HepG2 (cell line): ENCODE measurements around the gene DQX1. TPM values are rescaled to one million over a fixed set of nuclear protein-coding genes. Genes with fewer than 3 reads are reported as not detected.
A peak's percentile ranks its signal among the peaks of the same experiment; 100 is the strongest.

ENCODE experiments used
- E2F5 ChIP-seq: sonication (generic); formaldehyde crosslinking; conservative IDR thresholded peaks from 2 replicates; pipeline ENCODE4 v1.4.0; 2020; ENCODE audit warnings: missing genetic modification reagents
- HCFC1 ChIP-seq: fragments of 150-350 bp; IDR thresholded peaks from 2 replicates; pipeline ENCODE4 v1.6.1; 2014; ENCODE audit warnings: low read depth, low read length
- JUND ChIP-seq: sonication (generic); formaldehyde crosslinking; IDR thresholded peaks from 2 replicates; pipeline ENCODE4 v1.8.0; 2022; ENCODE audit warnings: mild to moderate bottlenecking, missing genetic modification reagents
- KDM2A ChIP-seq: sonication (generic); formaldehyde crosslinking; IDR thresholded peaks from 2 replicates; pipeline ENCODE4 v1.4.0; 2020; ENCODE audit warnings: low read depth, missing genetic modification reagents, borderline replicate concordance
- POGK ChIP-seq: sonication (generic); formaldehyde crosslinking; conservative IDR thresholded peaks from 2 replicates; pipeline ENCODE4 v1.8.0; 2022; ENCODE audit warnings: mild to moderate bottlenecking, moderate library complexity, missing genetic modification reagents
- PPARG ChIP-seq: conservative IDR thresholded peaks from 2 replicates; pipeline ENCODE4 v1.6.1; 2016; ENCODE audit warnings: missing biosample characterization, missing genetic modification reagents
- RFXAP ChIP-seq: sonication (generic); formaldehyde crosslinking; IDR thresholded peaks from 2 replicates; pipeline ENCODE4 v1.4.0; 2020; ENCODE audit warnings: missing genetic modification reagents, borderline replicate concordance
- SP140L ChIP-seq: sonication (generic); formaldehyde crosslinking; IDR thresholded peaks from 2 replicates; pipeline ENCODE4 v1.4.0; 2020; ENCODE audit warnings: missing genetic modification reagents, borderline replicate concordance
- SSRP1 ChIP-seq: IDR thresholded peaks from 2 replicates; pipeline ENCODE4 v1.6.1; 2016; ENCODE audit warnings: control low read depth
- THYN1 ChIP-seq: sonication (generic); formaldehyde crosslinking; IDR thresholded peaks from 2 replicates; pipeline ENCODE4 v1.8.1; 2023; ENCODE audit warnings: low read depth, mild to moderate bottlenecking, moderate library complexity, missing genetic modification reagents, borderline replicate concordance
- TOPORS ChIP-seq: sonication (generic); formaldehyde crosslinking; IDR thresholded peaks from 2 replicates; pipeline ENCODE4 v1.8.0; 2023; ENCODE audit warnings: mild to moderate bottlenecking, missing genetic modification reagents
- TP53 ChIP-seq: sonication (generic); formaldehyde crosslinking; conservative IDR thresholded peaks from 2 replicates; pipeline ENCODE4 v1.4.0; 2020; ENCODE audit warnings: missing genetic modification reagents
- YEATS2 ChIP-seq: sonication (generic); formaldehyde crosslinking; IDR thresholded peaks from 2 replicates; pipeline ENCODE4 v1.4.0; 2020; ENCODE audit warnings: missing genetic modification reagents, borderline replicate concordance
- YY1 ChIP-seq: IDR thresholded peaks from 2 replicates; pipeline ENCODE4 v1.6.1; 2011; ENCODE audit warnings: low read length, low read depth, moderate library complexity, mild to moderate bottlenecking; ENCODE audit not compliant: insufficient read depth, insufficient replicate concordance
- ZNF317 ChIP-seq: sonication (generic); formaldehyde crosslinking; IDR thresholded peaks from 2 replicates; pipeline ENCODE4 v1.5.0; 2020; ENCODE audit warnings: mild to moderate bottlenecking, missing genetic modification reagents
- ZNF703 ChIP-seq: sonication (generic); formaldehyde crosslinking; IDR thresholded peaks from 2 replicates; pipeline ENCODE4 v1.5.1; 2020; ENCODE audit warnings: missing genetic modification reagents, mild to moderate bottlenecking, moderate library complexity, borderline replicate concordance
- ZNF777 ChIP-seq: sonication (generic); formaldehyde crosslinking; IDR thresholded peaks from 2 replicates; pipeline ENCODE4 v1.4.0; 2020; ENCODE audit warnings: missing genetic modification reagents
- ZNF891 ChIP-seq: sonication (generic); formaldehyde crosslinking; IDR thresholded peaks from 2 replicates; pipeline ENCODE4 v1.5.0; 2020; ENCODE audit warnings: mild to moderate bottlenecking, missing genetic modification reagents
- polyA plus RNA-seq, 8 experiments: library from polyadenylated mRNA; depleted of rRNA in 3 of 8; stranded (reverse) in 7 of 8; unstranded in 1 of 8; fragments of >200 nt; fragmentation: Illumina TruSeq in 4 of 8; extraction: Trizol in 4 of 8; gene quantifications; 2 replicates each; pipeline versions ENCODE4 v1.2.1 to v1.2.3, GENCODE V29; 2011 to 2016; ENCODE audit warnings: low read depth in 4 of 8, missing spikeins in 1 of 8, mixed read lengths in 1 of 8; ENCODE audit not compliant: insufficient read depth in 1 of 8
- total RNA-seq, 5 experiments: library from RNA; depleted of rRNA; stranded (reverse); fragments of >200 nt; fragmentation: Illumina TruSeq; extraction: Trizol; gene quantifications; 2 replicates each; pipeline ENCODE4 v1.2.3, GENCODE V29; 2016; ENCODE audit warnings: low read depth in 1 of 5
- TF ChIP-seq, protein P1 (sequence below): sonication (generic); formaldehyde crosslinking; IDR thresholded peaks from 2 replicates; pipeline ENCODE4 v1.4.0; 2020; ENCODE audit warnings: mild to moderate bottlenecking, missing genetic modification reagents
- TF ChIP-seq, protein P2 (sequence below): IDR thresholded peaks from 2 replicates; pipeline ENCODE4 v1.6.1; 2012; ENCODE audit warnings: low read depth, low read length, improper control_type of control experiment
- TF ChIP-seq, protein P3 (sequence below): IDR thresholded peaks from 2 replicates; pipeline ENCODE4 v1.6.1; 2016; ENCODE audit warnings: mild to moderate bottlenecking, missing biosample characterization, missing genetic modification reagents

DQX1 gene
- total and polyA plus RNA-seq, 2 of the 13 experiments (the other 11 are each of a cell fraction or from before 2014, with no cell fraction given): 27.6 to 89.8 TPM

DNA sequence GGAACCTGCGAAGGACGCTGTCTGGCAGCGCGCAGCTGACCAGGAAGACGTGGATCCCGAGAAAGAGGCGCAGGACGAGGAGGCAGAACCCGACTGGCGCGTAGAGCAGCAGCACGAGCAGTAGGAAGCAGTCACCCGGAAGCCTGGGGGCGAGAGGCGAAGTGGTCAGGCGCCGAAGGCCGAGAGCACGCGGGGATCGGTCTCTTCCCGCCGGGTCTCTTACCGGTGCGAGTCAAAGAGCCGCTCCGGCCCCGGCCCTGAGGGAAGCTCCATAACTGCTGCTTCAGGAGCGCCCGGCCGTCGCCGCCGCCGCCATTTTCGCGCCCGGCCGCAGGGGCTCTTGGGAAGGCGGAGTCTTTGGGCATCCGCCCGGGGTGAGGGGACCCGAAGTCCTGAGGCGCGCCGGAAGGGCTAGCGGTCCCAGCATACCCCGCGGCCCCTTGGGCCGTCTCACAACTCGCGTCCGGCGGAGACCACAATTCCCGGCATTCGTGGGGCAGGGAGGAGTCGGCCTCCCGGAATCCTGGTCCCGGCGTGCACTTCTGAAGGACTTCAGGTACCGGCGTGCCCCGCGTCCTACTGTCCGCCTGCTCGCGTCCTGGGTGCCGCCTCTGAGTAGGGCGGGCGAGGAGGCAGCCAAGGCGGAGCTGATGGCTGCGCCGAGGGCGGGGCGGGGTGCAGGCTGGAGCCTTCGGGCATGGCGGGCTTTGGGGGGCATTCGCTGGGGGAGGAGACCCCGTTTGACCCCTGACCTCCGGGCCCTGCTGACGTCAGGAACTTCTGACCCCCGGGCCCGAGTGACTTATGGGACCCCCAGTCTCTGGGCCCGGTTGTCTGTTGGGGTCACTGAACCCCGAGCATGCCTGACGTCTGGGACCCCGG lies 3.6 kb upstream of the DQX1 start, which contains the start of the genes AUP1 and HTRA2 (continued):
- TF ChIP-seq POGK (CRISPR knock-in tag): peak; percentile 78
- peak; percentile 20; the same call in 1 of the 2 replicates for TF ChIP-seq TOPORS (CRISPR knock-in tag)
- TF ChIP-seq JUND (CRISPR knock-in tag): peak; percentile 22; the same call in 1 of the 2 replicates
- TF ChIP-seq TP53 (CRISPR knock-in tag): 0 out of 2 replicates have a peak, but pooled peaks have one; percentile 84
- peak; percentile 48; the same call in 1 of the 2 replicates for TF ChIP-seq ZNF703 (CRISPR knock-in tag)
- TF ChIP-seq E2F5 (CRISPR knock-in tag): 0 out of 2 replicates have a peak, but pooled peaks have one; percentile 36
- no peak; the same call in 1 of the 2 replicates for TF ChIP-seq PPARG (CRISPR knock-in tag)
- TF ChIP-seq ZNF891 (CRISPR knock-in tag): no peak
- TF ChIP-seq YY1: peak; percentile 99
- 0 out of 2 replicates have a peak, but pooled peaks have one; percentile 57 for TF ChIP-seq ZNF777 (CRISPR knock-in tag)
- TF ChIP-seq, protein P1, sequence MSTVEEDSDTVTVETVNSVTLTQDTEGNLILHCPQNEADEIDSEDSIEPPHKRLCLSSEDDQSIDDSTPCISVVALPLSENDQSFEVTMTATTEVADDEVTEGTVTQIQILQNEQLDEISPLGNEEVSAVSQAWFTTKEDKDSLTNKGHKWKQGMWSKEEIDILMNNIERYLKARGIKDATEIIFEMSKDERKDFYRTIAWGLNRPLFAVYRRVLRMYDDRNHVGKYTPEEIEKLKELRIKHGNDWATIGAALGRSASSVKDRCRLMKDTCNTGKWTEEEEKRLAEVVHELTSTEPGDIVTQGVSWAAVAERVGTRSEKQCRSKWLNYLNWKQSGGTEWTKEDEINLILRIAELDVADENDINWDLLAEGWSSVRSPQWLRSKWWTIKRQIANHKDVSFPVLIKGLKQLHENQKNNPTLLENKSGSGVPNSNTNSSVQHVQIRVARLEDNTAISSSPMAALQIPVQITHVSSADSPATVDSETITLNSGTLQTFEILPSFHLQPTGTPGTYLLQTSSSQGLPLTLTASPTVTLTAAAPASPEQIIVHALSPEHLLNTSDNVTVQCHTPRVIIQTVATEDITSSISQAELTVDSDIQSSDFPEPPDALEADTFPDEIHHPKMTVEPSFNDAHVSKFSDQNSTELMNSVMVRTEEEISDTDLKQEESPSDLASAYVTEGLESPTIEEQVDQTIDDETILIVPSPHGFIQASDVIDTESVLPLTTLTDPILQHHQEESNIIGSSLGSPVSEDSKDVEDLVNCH: no peak
- no peak for TF ChIP-seq RFXAP (CRISPR knock-in tag)
- TF ChIP-seq THYN1 (CRISPR knock-in tag): no peak
- TF ChIP-seq KDM2A (CRISPR knock-in tag): peak; percentile 86; the same call in 1 of the 2 replicates
- TF ChIP-seq, protein P2, sequence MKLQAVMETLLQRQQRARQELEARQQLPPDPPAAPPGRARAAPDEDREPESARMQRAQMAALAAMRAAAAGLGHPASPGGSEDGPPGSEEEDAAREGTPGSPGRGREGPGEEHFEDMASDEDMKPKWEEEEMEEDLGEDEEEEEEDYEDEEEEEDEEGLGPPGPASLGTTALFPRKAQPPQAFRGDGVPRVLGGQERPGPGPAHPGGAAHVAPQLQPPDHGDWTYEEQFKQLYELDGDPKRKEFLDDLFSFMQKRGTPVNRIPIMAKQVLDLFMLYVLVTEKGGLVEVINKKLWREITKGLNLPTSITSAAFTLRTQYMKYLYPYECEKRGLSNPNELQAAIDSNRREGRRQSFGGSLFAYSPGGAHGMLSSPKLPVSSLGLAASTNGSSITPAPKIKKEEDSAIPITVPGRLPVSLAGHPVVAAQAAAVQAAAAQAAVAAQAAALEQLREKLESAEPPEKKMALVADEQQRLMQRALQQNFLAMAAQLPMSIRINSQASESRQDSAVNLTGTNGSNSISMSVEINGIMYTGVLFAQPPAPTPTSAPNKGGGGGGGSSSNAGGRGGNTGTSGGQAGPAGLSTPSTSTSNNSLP: no peak
- peak; percentile 96 for TF ChIP-seq HCFC1
- TF ChIP-seq ZNF317 (CRISPR knock-in tag): peak; percentile 95
- TF ChIP-seq, protein P3, sequence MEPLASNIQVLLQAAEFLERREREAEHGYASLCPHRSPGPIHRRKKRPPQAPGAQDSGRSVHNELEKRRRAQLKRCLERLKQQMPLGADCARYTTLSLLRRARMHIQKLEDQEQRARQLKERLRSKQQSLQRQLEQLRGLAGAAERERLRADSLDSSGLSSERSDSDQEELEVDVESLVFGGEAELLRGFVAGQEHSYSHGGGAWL (CRISPR knock-in tag): peak; percentile 68; the same call in 1 of the 2 replicates
- TF ChIP-seq SSRP1 (CRISPR knock-in tag): no peak
- peak; percentile 92 for TF ChIP-seq YEATS2 (CRISPR knock-in tag)
- no peak for TF ChIP-seq SP140L (CRISPR knock-in tag)
